Mucosa of descending colon (tissue), 3 donors: ENCODE results near the gene SH3GL2. TPM values are rescaled to one million over a fixed set of nuclear protein-coding genes. Genes with fewer than 3 reads are reported as not detected.
A peak's percentile ranks its signal among the peaks of the same experiment; 100 is the strongest.

ENCODE experiments used
- ATAC-seq: fragments of 200-7000 bp; cut with Tn5 transposase; one replicate; pipeline ENCODE4 v1.9.1; 2020; ENCODE audit warnings: mild to moderate bottlenecking, moderate library complexity
- DNase-seq, 3 donors: peaks; one replicate each; pipeline ENCODE4 v3.0.0-alpha.2; 2020
- H3K36me3 ChIP-seq: fragments of 200-600 bp; one replicate; pipeline ENCODE4 v1.8.0; 2021; ENCODE audit warnings: low read depth, mild to moderate bottlenecking
- H3K4me1 ChIP-seq: fragments of 200-600 bp; one replicate; pipeline ENCODE4 v1.8.0; 2021; ENCODE audit warnings: low read depth, mild to moderate bottlenecking
- H3K4me3 ChIP-seq: fragments of 200-600 bp; one replicate; pipeline ENCODE4 v1.8.0; 2021; ENCODE audit warnings: mild to moderate bottlenecking
- H3K9me3 ChIP-seq: fragments of 200-600 bp; one replicate; pipeline ENCODE4 v1.8.0; 2021; ENCODE audit warnings: mild to moderate bottlenecking
- intact Hi-C, 2 donors: fragments of 100-400 bp; cut with DNase I in 1 of 2; cut with micrococcal nuclease in 1 of 2; formaldehyde crosslinking; loops; one replicate each; pipeline versions ENCODE4 v1.11.0 to v1.11.1; 2022; cut with DNase I, micrococcal nuclease
- total RNA-seq, 3 donors: library from RNA; stranded (reverse); fragmentation: NEBNext Ultra II Directional in 2 of 3; extraction: Animal tissue kit (Norgen Biotek cat#: 25700) in 2 of 3; gene quantifications; one replicate each; pipeline versions ENCODE4 v1.2.1 to v1.2.4, GENCODE V29; 2021 to 2023
- TF ChIP-seq, protein P1 (sequence below): fragments of 200-600 bp; IDR thresholded peaks from one replicate; pipeline ENCODE4 v1.8.0; 2022; ENCODE audit warnings: antibody characterized with exemption, mild to moderate bottlenecking
- donor health status: DM: no; HTN: no; CAD: no; lungs with moderate emphysema.
- donor health status: DM: no; HTN: no; CAD: no.
- donor health status: DM: no; HTN: yes; CAD: no.

SH3GL2 gene
- total RNA-seq, 3 donors from 2014 or later = 0.38 to 0.73 (median 0.63) TPM

DNA sequence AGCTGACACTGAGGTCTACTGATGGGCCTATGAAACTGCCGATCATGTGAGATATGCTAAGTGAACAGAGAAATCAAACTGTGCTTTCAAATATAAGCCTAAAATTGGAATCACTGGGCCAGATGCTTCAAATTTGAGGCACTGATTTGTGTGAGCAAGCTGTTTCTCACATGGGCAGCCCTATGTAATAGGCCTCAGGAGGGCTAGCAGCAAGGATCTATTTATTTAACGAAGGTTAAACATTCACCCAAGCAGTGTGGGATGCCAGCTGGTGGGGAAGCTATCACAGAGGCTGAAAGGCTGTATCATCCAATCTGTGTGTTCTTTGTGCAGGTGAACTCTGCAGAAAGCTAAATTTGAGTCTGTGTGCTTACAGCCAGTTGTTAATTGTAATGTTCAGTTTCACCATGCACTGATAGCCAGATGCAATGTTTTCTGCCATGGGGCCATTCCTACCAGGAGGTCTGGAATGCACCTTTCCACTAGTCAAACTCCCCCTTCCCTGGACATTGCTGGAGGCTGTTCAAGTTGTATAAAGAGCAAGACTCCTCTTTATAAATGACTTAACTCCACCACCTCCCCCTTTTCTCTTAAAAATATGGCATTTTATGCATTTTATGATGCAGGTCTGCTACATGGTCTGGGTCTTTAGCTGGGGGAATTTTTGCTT is 228.9 kb downstream of the SH3GL2 start:
- no peaks in the 10 kb centered on the region for H3K9me3 ChIP-seq
- DNase-seq (peak in 2 of 3 donors; percentile 33 to 47), ATAC-seq (peak; percentile 89)
- H3K4me3 ChIP-seq = no peak overlapping the region
- H3K4me1 ChIP-seq = peaks cover 7% of the 10 kb centered on the region
- TF ChIP-seq, protein P1, sequence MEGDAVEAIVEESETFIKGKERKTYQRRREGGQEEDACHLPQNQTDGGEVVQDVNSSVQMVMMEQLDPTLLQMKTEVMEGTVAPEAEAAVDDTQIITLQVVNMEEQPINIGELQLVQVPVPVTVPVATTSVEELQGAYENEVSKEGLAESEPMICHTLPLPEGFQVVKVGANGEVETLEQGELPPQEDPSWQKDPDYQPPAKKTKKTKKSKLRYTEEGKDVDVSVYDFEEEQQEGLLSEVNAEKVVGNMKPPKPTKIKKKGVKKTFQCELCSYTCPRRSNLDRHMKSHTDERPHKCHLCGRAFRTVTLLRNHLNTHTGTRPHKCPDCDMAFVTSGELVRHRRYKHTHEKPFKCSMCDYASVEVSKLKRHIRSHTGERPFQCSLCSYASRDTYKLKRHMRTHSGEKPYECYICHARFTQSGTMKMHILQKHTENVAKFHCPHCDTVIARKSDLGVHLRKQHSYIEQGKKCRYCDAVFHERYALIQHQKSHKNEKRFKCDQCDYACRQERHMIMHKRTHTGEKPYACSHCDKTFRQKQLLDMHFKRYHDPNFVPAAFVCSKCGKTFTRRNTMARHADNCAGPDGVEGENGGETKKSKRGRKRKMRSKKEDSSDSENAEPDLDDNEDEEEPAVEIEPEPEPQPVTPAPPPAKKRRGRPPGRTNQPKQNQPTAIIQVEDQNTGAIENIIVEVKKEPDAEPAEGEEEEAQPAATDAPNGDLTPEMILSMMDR = no peak
- intact Hi-C loops = no loop called here
- no peaks in the 10 kb centered on the region for H3K36me3 ChIP-seq

GRCh38 chr9:17810317-17810716 is 231.5 kb downstream of the SH3GL2 start:
- TF ChIP-seq, protein P1 = no peak
- H3K4me1 ChIP-seq = peaks cover 7% of the 10 kb centered on the region
- ATAC-seq = no peak
- intact Hi-C loops = loop anchor here (5.0 to 10.0 kb wide), 2 partner anchors 402 to 1214 kb away; no protein-coding TSS in a partner anchor
- DNase-seq = no peak
- H3K36me3 ChIP-seq = no peaks in the 10 kb centered on the region
- H3K4me3 ChIP-seq = no peak overlapping the region
- no peaks in the 10 kb centered on the region for H3K9me3 ChIP-seq

DNA sequence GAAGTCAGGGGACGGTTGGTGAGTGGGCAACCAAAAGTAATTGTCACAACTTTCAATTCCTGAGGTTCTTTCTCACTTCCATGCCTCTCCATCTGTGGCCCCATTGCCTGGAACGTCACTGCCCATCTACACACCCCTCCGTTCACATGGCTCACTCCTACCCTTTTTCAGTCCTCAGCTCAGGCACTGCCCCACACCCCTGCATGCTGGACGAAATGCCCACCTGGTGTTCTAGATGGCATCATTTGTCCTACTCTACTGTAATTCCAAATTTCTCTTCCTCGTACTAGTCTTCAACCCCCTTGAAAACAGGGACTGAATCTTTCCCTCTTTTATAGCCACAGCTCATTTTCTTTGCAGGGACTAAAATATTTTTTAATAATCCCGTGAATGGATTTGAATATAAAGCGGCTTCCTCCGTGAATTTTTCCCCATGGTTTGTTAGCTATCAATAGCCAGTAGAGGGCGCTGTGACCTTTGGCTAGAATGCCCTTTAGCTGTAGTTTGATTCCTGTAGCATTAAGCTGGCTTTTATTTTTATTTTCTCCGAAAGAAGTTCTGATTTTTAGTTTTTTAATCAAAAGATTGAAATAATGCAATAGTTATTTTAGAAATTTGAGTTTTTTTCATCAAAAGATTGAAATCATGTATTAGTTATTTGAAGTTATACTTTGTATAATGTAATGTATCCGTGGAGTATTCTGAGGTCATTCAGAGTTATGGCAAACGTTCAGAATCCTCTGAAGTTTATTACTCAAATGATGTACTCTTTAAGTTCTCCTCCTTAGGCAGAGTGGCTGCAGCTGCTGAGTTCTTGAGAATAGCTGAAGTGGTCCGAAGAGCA is 232.1 kb downstream of the SH3GL2 start:
- no peak overlapping the region for H3K4me3 ChIP-seq
- DNase-seq = peak in 1 of 3 donors; percentile 85
- intact Hi-C loops = loop anchor here (5.0 to 10.0 kb wide), 2 partner anchors 401 to 1214 kb away; no protein-coding TSS in a partner anchor
- H3K4me1 ChIP-seq = peaks cover 7% of the 10 kb centered on the region
- no peaks in the 10 kb centered on the region for H3K9me3 ChIP-seq
- TF ChIP-seq, protein P1 = peak; percentile 40
- no peaks in the 10 kb centered on the region for H3K36me3 ChIP-seq
- ATAC-seq = peak; percentile 67

DNA sequence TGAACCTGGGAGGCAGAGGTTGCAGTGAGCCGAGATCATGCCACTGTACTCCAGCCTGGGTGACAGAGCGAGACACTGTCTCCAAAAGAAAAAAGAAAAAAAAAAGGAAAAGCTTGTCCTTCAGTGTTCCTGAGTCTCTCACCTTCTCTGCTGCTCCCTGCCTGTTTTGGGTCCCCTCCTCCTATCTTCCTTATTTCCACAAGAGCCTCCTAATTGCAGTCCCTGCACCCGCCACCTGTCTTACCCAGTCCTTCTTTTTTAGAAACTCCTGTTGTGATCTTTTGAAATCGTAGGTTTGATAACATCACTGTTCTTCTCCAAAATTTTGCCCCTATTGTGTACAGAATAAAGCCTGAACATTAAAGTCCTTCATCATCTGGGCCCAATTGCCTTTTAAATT is 234.9 kb downstream of the SH3GL2 start:
- TF ChIP-seq, protein P1 = no peak
- no peak for DNase-seq
- Histone ChIP-seq H3K4me3 (no peak overlapping the region), H3K9me3 (no peaks in the 10 kb centered on the region), H3K36me3 (no peaks in the 10 kb centered on the region), H3K4me1 (no peaks in the 10 kb centered on the region)
- ATAC-seq = no peak
- intact Hi-C loops = loop anchor here (5.0 to 10.0 kb wide), 2 partner anchors 399 to 1211 kb away; no protein-coding TSS in a partner anchor

DNA sequence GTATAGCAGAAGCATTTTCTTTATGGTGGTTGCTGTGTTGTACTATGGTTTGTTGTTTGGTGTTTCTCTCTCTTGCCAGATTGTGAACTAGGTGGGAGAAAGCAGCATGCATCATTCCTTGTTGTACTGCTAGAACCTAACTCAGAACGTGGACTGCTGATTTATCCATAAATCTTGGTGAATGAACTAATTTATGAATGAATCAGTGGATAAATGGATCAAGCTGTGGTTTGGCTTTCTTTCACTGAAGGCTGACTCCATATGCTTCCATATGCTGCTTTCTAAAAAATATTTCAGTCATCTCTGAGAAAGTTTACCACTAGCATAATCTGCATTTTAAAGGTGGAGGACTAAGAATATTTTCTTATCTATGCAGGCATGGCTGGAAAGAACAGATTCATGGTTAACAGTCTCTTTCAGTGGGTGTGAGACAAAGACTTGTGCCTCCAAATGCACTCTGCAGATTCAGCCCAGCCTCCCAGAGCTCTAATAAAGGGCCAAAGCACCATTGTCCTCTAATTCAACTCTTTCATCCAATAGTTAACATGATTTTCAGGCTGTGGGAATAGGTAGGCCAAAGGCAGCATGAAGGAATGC is 237.7 kb downstream of the SH3GL2 start:
- TF ChIP-seq, protein P1 = no peak
- intact Hi-C loops = loop anchor here in 1 of 2 donors (10.0 kb wide), 1 partner anchor 1208 kb away; no protein-coding TSS in a partner anchor
- H3K36me3 ChIP-seq = no peaks in the 10 kb centered on the region

More for the DNA sequence above, 237.7 kb downstream of the SH3GL2 start:
- Histone ChIP-seq H3K4me3 (no peak overlapping the region), H3K9me3 (no peaks in the 10 kb centered on the region), H3K4me1 (no peaks in the 10 kb centered on the region)
- DNase-seq (no peak), ATAC-seq (no peak)
